GM19455 (cell line): ENCODE results near the gene RDH11.
"Not testable (repeated sequence)": the region's sequence is repeated elsewhere in the genome, so short reads cannot be mapped to it uniquely, and the experiment has no call there.

ENCODE experiments used
- ATAC-seq: cut with Tn5 transposase; IDR thresholded peaks from one replicate; pipeline ENCODE4 v1.9.1; 2021; ENCODE audit not compliant: unreplicated experiment

RDH11 gene, protein sequence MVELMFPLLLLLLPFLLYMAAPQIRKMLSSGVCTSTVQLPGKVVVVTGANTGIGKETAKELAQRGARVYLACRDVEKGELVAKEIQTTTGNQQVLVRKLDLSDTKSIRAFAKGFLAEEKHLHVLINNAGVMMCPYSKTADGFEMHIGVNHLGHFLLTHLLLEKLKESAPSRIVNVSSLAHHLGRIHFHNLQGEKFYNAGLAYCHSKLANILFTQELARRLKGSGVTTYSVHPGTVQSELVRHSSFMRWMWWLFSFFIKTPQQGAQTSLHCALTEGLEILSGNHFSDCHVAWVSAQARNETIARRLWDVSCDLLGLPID

DNA sequence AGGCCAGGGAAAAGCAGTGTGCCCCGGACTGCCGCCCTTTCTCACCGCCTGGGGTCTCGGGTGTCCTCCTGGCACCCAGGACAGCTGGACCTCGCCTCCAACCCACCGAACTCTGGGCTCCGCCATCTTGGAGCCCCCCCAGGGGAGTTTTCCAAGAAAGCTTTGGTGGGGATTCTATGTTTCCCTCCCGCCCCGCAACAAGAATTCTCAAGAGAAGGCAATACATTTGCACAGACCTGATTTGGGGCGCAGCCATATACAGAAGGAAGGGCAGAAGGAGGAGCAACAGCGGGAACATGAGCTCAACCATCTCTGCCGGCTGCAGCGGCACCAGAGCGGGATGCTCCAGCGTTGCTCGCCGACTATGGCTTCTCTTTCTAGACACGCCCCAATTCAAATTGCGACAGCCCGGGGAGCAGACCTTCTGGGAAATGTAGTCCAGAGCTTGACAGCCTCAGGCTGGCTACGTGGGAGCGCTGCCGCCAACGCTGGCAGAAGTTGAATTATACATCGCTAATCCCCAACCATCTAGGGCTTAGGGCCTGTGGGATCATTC lies at the start of gene RDH11:
TSS of gene RDH11 (minus strand) at position 371 of the 556 bp plus-strand sequence. CDS start at position 310, 61 bp downstream.
- peak; percentile 87 for ATAC-seq

DNA sequence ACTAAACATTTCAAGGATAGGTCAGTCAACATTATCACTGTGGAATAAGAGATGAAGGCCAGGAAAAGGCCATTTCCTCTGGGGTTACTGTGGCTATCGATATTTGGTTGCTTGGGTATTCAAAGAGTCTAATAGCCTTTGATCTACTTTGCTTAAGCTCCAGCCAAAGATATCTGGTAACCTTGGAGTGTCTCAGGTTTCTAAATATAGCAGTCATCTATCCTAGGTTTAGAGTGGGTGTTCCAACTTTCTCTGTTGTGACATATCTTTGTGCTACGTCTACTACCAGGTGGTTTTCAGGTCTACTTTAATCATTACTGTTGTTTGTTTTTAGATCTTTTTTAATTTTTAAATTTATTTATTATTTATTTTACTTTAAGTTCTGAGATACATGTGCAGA lies 48.5 kb upstream of the RDH11 start:
- ATAC-seq = no peak

DNA sequence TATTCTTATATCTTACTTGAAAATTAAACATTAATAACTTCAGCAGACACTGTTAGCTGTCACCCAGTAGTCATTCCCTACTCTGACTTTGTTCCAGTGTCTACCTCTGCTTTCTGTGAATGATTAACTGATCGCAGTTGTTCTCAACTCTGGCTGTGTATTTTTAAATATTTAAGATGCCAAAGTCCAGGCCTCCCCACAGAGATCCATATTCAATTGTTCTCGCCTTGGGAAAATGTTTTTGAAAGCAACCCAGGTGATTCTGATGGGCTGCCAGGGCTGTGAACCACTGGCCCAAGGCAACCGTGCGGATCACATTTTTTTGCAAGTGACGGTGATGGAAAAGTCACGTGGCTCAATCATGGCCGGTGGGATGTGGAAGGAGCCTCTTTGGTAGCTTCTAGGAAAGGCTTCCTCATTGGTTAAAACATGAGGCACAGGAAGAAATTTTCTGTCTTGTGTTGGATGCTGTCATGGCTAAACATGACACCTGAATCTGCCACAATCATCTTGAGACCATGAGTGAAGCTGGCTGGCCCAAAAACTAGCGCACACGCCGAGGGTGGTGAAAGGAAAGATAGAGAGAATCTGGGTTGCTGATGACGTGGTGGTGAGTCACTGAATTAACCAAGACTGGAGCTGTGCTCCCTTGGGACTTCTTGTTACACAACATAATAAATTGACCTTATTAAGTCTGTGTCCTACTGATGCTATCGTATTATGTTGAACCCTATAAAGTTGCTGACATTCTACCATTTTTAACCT lies 43.4 kb upstream of the RDH11 start:
- ATAC-seq = no peak

DNA sequence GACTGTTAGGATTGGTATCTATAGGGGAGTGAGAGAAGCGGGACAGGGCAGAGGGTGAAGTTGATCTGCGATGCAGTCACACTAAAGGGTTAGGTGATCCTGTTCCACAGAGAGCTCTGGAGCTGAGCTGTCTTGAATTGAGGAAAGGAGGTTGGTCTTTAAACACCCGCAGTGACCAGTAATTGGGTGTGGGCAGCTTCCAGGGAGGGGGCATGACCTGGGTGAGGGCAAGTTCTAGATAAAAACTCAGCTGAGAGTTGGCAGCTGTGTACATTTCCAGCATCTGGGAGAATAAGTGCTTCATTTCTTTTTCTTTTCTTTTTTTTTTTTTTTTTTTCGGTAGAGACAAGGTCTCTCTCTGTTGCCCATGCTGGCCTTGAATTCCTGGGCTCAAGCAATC lies 41.2 kb upstream of the RDH11 start:
- ATAC-seq = no peak

DNA sequence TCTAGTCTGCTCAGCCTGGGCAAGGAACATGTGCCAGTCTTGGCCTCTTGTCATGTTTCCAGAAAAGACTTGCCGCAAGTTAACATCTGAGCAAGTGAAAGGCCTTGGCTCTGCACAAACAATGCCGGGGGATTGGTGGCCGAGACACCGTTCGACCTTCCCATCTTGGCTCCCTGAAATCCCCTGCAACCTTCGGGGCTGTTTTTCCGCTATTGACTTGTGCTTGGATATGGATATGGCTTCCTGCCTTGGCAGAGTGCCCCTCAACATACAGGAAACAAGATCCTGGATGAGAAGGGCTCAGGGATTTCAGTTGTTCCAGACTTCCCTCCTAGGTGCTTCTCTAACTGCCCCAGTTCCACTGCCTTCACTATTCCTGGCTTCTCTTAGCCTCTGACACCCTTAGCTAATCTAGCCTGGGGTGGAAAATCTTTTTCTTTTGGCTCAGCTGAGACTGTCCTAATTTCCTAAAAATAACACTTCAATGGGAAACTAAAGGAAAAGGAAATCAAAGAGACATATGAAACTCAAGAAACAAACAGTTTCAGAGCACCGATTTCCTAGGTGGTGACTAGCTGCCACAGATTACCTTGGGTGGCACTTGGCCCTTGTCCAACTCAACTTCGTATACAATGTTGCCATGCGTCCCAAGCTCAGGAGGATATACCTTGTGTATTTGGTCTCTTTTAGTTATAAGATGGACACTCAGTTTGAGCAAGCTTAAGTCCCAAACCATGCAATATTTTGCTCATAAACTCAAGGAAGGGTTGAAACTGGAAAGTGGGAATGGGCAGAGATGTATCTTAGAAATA lies 40.0 kb upstream of the RDH11 start:
- no peak for ATAC-seq

DNA sequence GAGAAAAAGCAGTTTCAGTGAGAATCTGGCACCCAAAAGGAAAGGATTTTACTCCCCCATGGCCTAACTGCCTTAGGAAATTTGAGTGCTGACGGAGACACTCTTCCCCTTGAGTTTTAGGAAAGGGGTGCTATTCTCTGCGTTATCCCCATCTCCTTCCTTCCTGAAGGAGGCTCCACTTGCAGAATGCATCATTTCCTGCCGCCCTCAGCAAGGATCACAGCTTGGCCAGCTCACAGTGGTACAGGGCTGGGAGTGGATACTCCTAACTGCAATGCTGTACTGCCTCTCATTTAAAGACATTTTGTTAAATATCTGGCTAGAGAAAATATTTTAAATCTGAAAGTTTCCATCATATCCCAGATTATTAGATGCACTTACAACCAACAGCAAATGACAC lies 39.1 kb upstream of the RDH11 start:
- ATAC-seq = no peak

DNA sequence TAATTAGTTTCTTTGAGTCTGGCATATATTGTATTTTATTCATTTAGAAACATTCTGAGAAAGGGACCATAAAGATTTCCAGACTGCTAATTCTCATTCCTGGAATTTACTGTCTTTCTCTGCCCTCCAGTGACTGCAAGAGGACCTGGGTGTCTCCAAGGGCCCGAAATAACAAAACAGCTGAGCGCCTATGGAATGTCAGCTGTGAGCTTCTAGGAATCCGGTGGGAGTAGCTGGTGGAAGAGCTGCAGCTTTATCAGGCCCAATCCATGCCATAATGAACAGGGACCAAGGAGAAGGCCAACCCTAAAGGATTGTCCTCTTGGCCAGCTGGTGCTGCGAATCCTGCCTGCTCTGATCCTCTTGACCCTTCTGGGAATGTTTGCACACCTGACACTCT lies 38.1 kb upstream of the RDH11 start:
- no peak for ATAC-seq

DNA sequence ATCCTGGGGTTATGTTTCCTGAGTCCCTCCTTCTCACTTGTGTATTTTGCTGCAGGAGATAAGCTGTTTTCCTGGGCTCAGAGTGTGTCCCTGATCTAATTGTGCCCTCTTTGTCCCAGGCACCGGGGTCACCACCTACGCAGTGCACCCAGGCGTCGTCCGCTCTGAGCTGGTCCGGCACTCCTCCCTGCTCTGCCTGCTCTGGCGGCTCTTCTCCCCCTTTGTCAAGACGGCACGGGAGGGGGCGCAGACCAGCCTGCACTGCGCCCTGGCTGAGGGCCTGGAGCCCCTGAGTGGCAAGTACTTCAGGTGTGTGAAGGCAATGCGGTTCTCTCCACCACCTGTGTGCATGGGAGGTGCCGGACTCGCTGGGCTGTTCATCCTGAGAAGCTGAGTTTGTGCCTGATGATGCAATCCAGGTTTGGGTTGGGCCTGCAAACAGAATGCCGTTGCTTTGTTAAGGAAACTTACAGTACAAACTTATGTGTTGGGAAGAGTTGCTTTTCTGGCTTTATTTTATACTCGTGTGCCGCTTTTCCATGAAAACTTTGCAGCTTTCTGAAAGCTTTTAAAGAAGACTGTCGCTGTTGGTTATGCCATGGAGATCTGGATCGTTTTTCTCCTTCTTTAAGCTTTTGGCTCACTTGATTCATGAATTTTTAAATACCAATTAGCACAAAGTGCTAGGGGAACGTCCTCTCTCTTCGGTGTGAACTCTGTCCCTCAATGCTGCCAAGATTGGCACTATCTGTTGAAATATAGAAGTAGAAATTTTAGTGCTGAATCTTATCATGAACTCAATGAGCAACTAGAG lies 33.7 kb upstream of the RDH11 start:
- no peak for ATAC-seq

DNA sequence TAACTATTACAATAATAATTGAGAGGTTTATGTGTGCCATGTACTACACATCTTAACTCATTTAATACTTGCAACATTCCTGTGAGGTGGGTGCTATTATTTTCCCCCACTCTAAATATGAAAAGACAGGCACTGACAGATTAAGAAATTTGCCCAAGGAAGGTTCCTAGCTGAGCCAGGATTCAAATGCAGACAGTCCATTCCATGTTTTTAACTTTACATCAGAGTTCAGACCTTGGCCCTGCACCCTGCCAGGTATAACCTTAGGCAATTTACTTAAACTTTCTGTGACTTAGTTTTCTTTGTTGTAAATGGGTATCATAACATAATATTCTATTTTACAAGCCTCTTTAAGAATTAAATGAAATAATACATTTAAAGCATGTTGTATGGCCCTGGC lies 32.7 kb upstream of the RDH11 start:
- ATAC-seq = no peak

DNA sequence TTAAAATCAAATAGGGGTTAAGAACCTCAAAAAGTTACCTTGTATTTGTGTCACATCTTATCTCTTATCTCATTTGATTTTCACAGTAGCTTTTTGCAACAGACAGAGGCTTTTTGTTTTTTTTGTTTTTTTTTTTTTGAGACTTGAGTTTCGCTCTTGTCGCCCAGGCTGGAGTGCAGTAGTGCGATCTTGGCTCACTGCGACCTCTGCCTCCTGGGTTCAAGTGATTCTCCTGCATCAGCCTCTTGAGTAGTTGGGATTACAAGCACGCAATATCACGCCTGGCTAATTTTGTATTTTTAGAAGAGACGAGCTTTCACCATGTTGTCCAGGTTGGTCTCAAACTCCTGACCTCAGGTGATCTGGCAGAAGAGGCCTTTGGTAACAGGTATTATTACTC lies 31.8 kb upstream of the RDH11 start:
- no peak for ATAC-seq

DNA sequence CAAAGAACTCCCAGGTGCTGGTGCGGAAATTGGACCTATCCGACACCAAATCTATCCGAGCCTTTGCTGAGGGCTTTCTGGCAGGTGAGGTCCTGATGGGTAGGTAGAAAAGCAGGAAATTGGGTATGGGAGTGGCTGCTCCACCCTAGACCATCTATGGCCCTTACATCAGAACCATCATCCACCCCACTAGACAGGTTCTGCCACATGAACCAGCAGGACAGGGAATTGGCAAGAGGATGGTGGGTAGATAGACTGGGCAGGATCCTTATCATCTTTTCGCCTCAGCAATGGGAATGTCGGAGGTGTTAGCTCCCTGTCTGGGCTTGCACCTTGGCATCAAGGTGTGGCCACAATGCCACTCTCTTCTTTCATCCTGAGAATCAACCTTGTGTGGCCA lies 29.6 kb upstream of the RDH11 start:
- ATAC-seq = no peak

DNA sequence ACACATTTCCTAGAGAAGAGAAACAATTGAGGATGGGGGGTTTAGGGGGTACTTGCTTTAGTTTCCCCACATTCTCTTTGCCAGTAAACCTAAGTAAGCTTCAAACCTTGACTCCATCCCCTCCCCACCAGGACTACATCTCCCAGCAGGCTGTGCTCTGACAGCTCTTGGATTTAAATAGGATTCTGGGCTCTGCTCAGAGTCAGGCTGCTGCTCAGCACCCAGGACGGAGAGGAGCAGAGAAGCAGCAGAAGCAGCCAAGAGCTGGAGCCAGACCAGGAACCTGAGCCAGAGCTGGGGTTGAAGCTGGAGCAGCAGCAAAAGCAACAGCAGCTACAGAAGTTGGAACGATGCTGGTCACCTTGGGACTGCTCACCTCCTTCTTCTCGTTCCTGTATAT lies 26.7 kb upstream of the RDH11 start:
- no peak for ATAC-seq

DNA sequence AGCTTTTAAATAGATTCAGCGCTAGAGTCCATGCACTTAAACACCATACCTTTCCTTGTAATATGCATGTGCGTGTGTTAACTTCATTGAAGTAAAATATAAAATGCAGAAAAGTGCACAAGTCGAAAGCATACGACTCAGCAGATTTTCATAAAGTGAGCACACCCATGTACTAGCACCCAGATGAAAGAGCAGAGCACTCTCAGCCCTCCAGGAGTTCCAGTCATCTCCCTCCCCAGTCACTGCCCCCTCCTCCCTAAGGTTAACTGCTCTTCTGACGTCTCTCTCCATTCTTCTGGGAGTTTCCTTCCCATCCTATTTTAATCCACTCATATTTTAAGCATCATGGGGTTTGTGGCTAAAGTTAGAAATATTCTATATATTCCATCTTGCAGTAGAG lies 26.3 kb upstream of the RDH11 start:
- no peak for ATAC-seq

DNA sequence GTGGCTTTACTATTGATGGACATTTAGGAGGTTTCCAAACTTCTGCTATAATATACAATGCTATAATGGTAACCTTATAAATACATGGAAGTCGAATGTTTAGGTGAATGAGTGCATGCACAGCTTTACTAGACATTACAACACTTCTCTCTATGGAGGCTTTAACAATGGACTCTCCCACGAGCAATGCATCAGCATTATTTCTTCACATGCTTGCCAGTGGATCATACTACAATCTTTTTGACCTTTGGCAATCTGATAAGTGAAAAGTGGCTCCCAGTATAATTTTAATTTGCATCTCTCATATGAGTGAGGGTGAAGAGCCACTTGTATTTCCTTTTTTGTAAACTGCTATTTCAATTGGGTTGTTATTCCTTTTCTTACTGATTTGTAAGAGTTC lies 24.3 kb upstream of the RDH11 start:
- ATAC-seq = no peak

DNA sequence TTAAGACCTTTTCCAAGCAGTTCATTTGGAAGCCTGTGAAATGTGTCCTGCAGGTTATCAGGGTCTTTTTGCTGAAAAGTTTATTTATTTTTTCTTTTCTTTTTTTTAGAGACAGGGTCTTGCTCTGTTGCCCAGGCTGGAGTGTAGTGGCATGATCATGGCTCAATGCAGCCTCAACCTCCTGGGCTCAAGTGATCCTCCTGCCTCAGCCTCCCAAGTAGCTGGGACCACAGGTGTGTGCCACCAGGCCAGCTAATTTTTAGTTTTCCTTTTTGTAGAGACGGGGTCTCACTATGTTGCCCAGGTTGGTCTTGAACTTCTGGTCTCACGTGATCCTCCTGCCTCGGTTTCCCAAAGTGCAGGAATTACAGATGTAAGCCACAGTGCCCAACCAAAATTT lies 23.8 kb upstream of the RDH11 start:
- not testable (repeated sequence) for ATAC-seq

DNA sequence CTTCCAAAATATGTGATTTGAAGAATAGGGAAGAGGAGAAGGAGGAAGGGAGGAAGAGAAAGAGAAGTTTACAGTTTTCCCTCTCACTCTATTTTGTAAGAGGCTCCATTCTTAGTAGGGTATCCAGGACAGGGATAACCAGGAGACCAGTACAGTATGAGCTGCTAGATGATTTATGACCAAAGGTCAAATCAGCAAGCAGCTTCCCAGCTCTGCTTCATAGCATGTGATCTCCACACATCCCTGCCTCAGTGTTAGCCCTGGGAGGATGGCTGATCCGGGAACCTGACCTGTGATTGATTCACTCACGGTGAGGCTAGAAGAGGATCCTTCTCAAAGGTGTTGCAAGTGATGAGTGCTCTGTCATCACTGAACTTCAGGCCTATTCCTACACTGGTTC lies 22.7 kb upstream of the RDH11 start:
- no peak for ATAC-seq

DNA sequence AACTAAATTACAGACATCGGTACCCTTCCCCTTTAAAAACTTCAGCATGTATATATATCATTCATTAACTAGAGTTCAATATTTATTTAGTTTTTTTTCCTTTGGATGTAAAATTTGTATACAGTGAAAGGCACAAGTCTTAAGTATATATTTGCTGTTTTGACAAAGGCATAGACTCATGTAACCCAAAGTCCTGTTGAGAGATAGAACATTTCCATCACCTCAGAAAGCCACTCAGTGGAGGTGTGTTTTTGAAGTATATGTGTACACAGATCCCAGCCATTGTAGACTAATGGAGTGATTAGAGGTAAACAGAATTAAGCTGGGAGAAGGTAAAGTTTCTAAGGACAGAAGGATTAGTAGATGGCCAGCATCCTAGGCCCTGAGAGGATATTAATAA lies 21.5 kb upstream of the RDH11 start:
- no peak for ATAC-seq

DNA sequence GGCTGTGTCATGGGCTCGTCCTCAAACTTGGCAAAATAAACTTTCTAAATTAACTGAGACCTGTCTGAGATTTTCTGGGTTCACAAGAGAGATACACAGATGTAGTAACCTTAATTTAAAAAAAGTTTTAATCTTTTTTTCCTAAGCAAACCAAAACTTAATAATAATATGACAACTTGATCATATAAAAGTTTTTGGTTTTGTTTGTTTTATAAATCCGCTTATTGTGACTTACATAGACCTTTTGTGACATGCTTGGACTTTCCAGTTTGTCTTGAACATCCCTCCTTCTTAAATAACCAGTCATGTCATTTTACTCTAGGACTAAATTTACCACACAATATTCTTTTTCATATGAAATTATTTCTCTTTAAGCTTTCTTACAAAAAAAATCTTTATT lies 14.6 kb upstream of the RDH11 start:
- no peak for ATAC-seq

DNA sequence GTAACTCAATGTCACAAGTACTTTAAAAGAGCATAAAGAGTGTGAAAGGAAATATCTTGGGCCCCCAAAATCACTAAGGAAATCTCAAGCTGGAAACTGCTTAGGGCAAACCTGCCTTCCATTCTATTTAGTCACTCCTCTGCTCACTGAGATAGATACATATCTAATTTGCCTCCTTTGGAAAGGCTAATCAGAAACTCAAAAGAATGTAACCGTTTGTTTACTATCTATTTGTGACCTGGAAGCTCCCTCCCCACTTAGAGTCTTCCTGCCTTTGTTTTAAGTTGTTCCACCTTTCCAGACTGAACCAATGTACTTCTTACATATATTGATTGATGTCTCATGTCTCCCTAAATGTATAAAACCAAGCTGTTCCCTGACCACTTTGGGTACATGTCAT lies 14.2 kb upstream of the RDH11 start:
- not testable (repeated sequence) for ATAC-seq

DNA sequence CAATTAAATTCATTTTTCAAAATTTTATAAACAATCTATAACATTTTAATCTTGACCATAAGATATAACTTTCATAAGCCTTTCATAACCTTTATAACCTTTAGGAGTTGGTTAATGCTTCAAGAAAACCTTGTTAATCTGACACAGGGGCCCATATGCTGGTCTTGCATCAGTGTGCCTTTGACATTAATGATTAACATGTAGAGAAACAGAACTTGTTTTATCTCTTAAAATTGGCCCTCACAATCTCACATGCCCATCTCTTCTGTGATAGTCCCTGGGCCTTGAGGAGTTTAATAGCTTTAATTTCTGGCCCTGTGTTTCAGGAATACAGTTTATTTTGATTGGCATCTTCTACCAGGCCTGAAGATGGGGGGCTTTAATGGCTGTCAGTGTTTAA lies 13.8 kb upstream of the RDH11 start:
- not testable (repeated sequence) for ATAC-seq

DNA sequence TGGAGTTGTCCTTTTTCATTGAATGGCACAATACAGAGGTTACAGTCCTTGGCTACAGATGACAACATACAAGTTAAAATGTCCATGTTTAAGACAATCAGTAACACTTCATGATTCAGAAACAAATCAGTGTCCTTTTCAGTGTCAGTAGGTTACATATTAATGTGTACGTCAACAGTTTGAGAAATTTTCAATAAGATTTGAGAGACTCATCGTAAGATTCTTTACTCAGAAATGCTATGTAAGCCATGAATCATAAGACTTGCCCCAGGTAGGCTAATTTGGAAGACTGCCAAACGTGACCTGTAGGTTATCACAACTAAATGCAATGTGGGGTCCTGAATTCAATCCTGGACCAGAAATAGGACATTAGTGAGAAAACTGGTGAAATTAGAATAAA lies 9.6 kb upstream of the RDH11 start:
- no peak for ATAC-seq
